Neural crest cell (in vitro differentiated cells): ENCODE data around the gene SUGCT. TPM values are rescaled to one million over a fixed set of nuclear protein-coding genes. Genes with fewer than 3 reads are reported as not detected.

ENCODE experiments used
- DNase-seq: peaks from one replicate; pipeline ENCODE4 v3.0.0; 2021; ENCODE audit warnings: low read depth, mixed read lengths, low spot score
- H3K27ac Mint-ChIP-seq: one replicate; pipeline ENCODE4 v1.8.0; 2021; ENCODE audit warnings: mild to moderate bottlenecking, mixed read lengths; ENCODE audit not compliant: unreplicated experiment
- H3K27me3 Mint-ChIP-seq: 2 replicates; pipeline ENCODE4 v1.8.0; 2021; ENCODE audit warnings: low read depth, mild to moderate bottlenecking, mixed read lengths
- H3K36me3 Mint-ChIP-seq: 2 replicates; pipeline ENCODE4 v1.8.0; 2021; ENCODE audit warnings: low read depth, mild to moderate bottlenecking, mixed read lengths
- H3K4me1 Mint-ChIP-seq: 2 replicates; pipeline ENCODE4 v1.8.0; 2021; ENCODE audit warnings: mixed read lengths
- H3K4me3 Mint-ChIP-seq: one replicate; pipeline ENCODE4 v1.8.0; 2021; ENCODE audit warnings: mild to moderate bottlenecking, mixed read lengths
- H3K9me3 Mint-ChIP-seq: 2 replicates; pipeline ENCODE4 v1.8.0; 2021; ENCODE audit warnings: mixed read lengths
- total RNA-seq: library from RNA; stranded (reverse); gene quantifications from 2 replicates; pipeline ENCODE4 v1.2.1, GENCODE V29; 2021
- TF ChIP-seq, protein P1 (sequence below): fragments of 200-600 bp; sonication (generic); conservative IDR thresholded peaks from 2 replicates; pipeline ENCODE4 v1.5.0; 2021; ENCODE audit warnings: antibody characterized with exemption, mild to moderate bottlenecking

The SUGCT gene
- total RNA-seq, 1 donor from 2014 or later = 5.9 TPM

DNA sequence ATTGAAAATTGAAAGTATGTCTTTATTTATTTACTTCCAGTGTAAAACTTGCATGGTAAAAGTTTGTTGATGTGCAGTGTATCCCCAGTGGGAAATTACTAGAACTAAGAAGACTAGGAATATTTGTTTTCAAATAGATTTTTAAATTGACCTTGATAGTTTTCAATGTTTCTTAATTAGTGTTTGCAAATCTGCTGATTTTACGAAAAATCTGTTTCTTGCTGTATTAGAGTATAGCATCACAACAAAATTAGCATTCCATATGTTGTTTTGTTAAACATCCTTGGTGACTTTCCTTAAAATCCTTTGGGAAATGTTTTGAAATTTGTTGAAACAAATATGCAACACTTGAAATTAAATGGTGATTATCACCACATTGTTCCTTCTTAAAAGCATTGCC, 425.9 kb downstream of the SUGCT start:
- no peak overlapping the region for H3K27ac Mint-ChIP-seq
- no peak for DNase-seq
- no peaks in the 10 kb centered on the region for H3K27me3 Mint-ChIP-seq
- no peaks in the 10 kb centered on the region for H3K36me3 Mint-ChIP-seq
- H3K4me1 Mint-ChIP-seq = no peaks in the 10 kb centered on the region
- H3K4me3 Mint-ChIP-seq = no peak overlapping the region
- TF ChIP-seq, protein P1, sequence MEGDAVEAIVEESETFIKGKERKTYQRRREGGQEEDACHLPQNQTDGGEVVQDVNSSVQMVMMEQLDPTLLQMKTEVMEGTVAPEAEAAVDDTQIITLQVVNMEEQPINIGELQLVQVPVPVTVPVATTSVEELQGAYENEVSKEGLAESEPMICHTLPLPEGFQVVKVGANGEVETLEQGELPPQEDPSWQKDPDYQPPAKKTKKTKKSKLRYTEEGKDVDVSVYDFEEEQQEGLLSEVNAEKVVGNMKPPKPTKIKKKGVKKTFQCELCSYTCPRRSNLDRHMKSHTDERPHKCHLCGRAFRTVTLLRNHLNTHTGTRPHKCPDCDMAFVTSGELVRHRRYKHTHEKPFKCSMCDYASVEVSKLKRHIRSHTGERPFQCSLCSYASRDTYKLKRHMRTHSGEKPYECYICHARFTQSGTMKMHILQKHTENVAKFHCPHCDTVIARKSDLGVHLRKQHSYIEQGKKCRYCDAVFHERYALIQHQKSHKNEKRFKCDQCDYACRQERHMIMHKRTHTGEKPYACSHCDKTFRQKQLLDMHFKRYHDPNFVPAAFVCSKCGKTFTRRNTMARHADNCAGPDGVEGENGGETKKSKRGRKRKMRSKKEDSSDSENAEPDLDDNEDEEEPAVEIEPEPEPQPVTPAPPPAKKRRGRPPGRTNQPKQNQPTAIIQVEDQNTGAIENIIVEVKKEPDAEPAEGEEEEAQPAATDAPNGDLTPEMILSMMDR = no peak
- peaks cover 3% of the 10 kb centered on the region for H3K9me3 Mint-ChIP-seq

DNA sequence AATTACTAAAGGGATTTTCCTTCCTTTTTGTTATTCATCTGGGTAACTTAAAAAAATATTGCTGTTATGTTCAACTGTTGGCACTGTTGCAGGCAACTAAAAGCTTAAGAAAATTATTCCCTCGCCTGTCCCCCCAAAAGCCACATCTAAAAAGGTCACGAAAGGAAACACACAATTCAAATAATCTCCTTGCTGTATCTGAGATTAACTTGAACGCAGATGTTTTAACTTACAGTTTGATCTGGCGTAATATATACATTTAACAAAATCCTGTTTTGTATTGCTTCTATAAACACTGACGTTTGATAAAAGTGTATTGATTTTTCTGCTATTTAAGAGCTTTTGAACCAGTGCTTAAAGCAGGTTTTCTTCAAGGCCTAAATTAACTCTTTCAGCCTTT, 432.1 kb downstream of the SUGCT start:
- Mint-ChIP-seq H3K4me1 (no peaks in the 10 kb centered on the region), H3K27ac (no peak overlapping the region), H3K27me3 (no peaks in the 10 kb centered on the region), H3K36me3 (no peaks in the 10 kb centered on the region), H3K4me3 (no peak overlapping the region), H3K9me3 (no peaks in the 10 kb centered on the region)
- DNase-seq = no peak
- TF ChIP-seq, protein P1 = no peak

DNA sequence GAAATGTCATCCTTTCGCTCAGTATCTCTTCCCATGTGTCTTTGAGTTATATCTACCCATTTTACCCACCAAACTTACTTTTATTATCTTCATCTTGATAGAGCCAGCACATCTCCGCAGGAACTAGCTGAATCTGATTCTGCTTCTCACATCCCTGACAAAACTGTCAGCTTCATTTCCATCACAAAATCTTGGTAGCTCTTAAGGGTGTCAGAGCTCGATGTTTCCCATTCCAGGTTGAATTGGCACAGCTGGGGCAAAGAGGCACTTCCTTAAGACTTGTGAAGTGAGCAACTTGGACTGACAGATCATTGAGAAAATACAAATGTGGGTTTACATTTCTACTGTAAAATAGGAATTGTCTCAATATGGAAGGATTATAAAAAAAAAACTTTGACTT, 434.5 kb downstream of the SUGCT start:
- Mint-ChIP-seq H3K27me3 (no peaks in the 10 kb centered on the region), H3K36me3 (no peaks in the 10 kb centered on the region), H3K9me3 (no peaks in the 10 kb centered on the region), H3K27ac (no peak overlapping the region), H3K4me1 (no peaks in the 10 kb centered on the region), H3K4me3 (no peak overlapping the region)
- TF ChIP-seq, protein P1 = no peak
- DNase-seq = no peak

DNA sequence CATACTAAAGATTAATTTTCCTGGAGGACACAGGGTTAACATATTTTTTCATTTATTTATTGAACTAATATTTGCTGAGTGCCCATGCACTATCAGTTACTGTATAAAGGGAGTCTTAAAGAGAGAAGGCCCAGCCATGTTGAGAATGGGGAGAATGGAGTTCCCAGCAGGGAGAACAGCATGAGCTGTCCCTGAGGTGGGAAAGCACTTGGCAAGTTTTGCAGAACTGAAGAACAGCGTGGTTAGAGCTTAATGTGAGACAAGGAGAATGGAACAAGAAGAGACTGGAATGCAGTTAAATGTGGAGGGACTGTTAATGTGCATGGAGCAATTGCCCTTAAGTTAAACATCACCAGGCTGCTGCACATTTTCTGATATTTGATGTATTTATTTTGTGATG, 435.4 kb downstream of the SUGCT start:
- DNase-seq = no peak
- no peak overlapping the region for H3K27ac Mint-ChIP-seq
- H3K27me3 Mint-ChIP-seq = no peaks in the 10 kb centered on the region
- TF ChIP-seq, protein P1 = no peak
- H3K4me1 Mint-ChIP-seq = no peaks in the 10 kb centered on the region
- H3K36me3 Mint-ChIP-seq = no peaks in the 10 kb centered on the region
- no peak overlapping the region for H3K4me3 Mint-ChIP-seq
- H3K9me3 Mint-ChIP-seq = no peaks in the 10 kb centered on the region

DNA sequence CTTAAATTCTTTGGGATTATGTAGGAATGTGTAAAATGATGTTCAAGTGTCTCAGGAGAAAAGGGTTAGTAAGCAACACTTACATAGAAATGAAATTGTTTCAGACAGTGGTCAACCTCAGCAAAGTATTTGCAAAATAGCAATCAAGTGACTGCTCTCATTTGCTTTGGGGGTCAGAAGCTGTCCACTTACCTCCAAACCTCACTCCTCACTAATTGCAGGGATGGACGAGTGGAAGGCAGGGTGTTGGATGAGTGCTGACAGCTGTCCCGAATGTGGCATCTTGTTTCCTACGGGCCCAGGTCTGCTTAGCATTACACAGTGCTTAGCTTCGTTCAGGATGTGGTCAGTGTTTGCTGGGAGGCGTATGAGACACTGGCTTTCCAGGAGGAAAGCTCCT, 437.0 kb downstream of the SUGCT start:
- no peaks in the 10 kb centered on the region for H3K27me3 Mint-ChIP-seq
- no peaks in the 10 kb centered on the region for H3K9me3 Mint-ChIP-seq
- no peak overlapping the region for H3K27ac Mint-ChIP-seq
- TF ChIP-seq, protein P1 = no peak
- no peak for DNase-seq
- no peak overlapping the region for H3K4me3 Mint-ChIP-seq
- no peaks in the 10 kb centered on the region for H3K36me3 Mint-ChIP-seq
- peaks cover 6% of the 10 kb centered on the region for H3K4me1 Mint-ChIP-seq
